Vagina (tissue), 2 donors: Measurements from ENCODE around the gene P2RY12. TPM values are rescaled to one million over a fixed set of nuclear protein-coding genes. Genes with fewer than 3 reads are reported as not detected.

ENCODE experiments used
- DNase-seq, 2 donors: peaks; one replicate each; pipeline ENCODE4 v3.0.0-alpha.2; 2017; ENCODE audit errors: extremely low spot score in 2 of 2
- H3K27ac ChIP-seq: fragments of 200-600 bp; sonication (generic); one replicate; pipeline ENCODE4 v1.5.1; 2019
- H3K27me3 ChIP-seq: fragments of 200-600 bp; sonication (generic); one replicate; pipeline ENCODE4 v1.5.1; 2019
- H3K36me3 ChIP-seq, 2 donors: fragments of 200-600 bp; sonication (generic); one replicate each; pipeline ENCODE4 v1.5.1; 2017 to 2019
- H3K4me1 ChIP-seq: fragments of 200-600 bp; sonication (generic); one replicate; pipeline ENCODE4 v1.5.1; 2019
- H3K4me3 ChIP-seq, 2 donors: fragments of 200-600 bp; sonication (generic); 1 replicate in 1 of 2; 2 replicates in 1 of 2; pipeline ENCODE4 v1.5.1; 2016 to 2019
- H3K9me3 ChIP-seq: fragments of 200-600 bp; sonication (generic); one replicate; pipeline ENCODE4 v1.5.1; 2019
- POLR2A ChIP-seq, 2 donors: fragments of 450-650 bp; IDR thresholded peaks; one replicate each; pipeline ENCODE4 v1.6.1; 2017; ENCODE audit warnings: antibody characterized with exemption in 2 of 2, mild to moderate bottlenecking in 2 of 2, moderate library complexity in 2 of 2
- POLR2AphosphoS5 ChIP-seq, 2 donors: sonication (generic); formaldehyde crosslinking; IDR thresholded peaks; one replicate each; pipeline ENCODE4 v1.9.0; 2017; ENCODE audit warnings: antibody characterized with exemption in 2 of 2, mild to moderate bottlenecking in 2 of 2, low read depth in 1 of 2; ENCODE audit not compliant: insufficient read depth in 1 of 2
- intact Hi-C: fragments of 100-400 bp; cut with DNase I; formaldehyde crosslinking; loops from one replicate; pipeline ENCODE4 v1.15.1; 2023
- total RNA-seq: library from RNA; depleted of rRNA; stranded (reverse); fragments of >200 nt; gene quantifications from one replicate; pipeline ENCODE4 v1.2.3, GENCODE V29; 2016
- TF ChIP-seq, protein P1 (sequence below), 3 experiments: fragments of 450-650 bp in 2 of 3; fragments of 200-600 bp in 1 of 3; sonication (generic) in 1 of 3; IDR thresholded peaks; one replicate each; pipeline ENCODE4 v1.5.1; 2017 to 2019; ENCODE audit warnings: antibody characterized with exemption in 3 of 3, mild to moderate bottlenecking in 2 of 3, moderate library complexity in 2 of 3

P2RY12 gene
- total RNA-seq, 1 donor from 2014 or later, result 1.2 TPM

- Histone ChIP-seq H3K4me1 (peaks cover 16% of the 10 kb centered on the region), H3K9me3 (no peaks in the 10 kb centered on the region), H3K27ac (no peak overlapping the region), H3K27me3 (no peaks in the 10 kb centered on the region), H3K4me3 (no peak overlapping the region), H3K36me3 (no peaks in the 10 kb centered on the region)
- DNase-seq, result no peak
- TF ChIP-seq POLR2A (IDR thresholded peaks at IDR 0.05), result no peak
- TF ChIP-seq POLR2AphosphoS5 (IDR thresholded peaks at IDR 0.05; ENCODE audit: insufficient read depth in 1 of 2, low read depth in 1 of 2), result no peak
- TF ChIP-seq, protein P1, sequence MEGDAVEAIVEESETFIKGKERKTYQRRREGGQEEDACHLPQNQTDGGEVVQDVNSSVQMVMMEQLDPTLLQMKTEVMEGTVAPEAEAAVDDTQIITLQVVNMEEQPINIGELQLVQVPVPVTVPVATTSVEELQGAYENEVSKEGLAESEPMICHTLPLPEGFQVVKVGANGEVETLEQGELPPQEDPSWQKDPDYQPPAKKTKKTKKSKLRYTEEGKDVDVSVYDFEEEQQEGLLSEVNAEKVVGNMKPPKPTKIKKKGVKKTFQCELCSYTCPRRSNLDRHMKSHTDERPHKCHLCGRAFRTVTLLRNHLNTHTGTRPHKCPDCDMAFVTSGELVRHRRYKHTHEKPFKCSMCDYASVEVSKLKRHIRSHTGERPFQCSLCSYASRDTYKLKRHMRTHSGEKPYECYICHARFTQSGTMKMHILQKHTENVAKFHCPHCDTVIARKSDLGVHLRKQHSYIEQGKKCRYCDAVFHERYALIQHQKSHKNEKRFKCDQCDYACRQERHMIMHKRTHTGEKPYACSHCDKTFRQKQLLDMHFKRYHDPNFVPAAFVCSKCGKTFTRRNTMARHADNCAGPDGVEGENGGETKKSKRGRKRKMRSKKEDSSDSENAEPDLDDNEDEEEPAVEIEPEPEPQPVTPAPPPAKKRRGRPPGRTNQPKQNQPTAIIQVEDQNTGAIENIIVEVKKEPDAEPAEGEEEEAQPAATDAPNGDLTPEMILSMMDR (IDR thresholded peaks at IDR 0.05), result no peak
- intact Hi-C loops, result no loop called here
Measured at GRCh38 chr3:151309566-151309965, 75.0 kb downstream of the P2RY12 start.

DNA sequence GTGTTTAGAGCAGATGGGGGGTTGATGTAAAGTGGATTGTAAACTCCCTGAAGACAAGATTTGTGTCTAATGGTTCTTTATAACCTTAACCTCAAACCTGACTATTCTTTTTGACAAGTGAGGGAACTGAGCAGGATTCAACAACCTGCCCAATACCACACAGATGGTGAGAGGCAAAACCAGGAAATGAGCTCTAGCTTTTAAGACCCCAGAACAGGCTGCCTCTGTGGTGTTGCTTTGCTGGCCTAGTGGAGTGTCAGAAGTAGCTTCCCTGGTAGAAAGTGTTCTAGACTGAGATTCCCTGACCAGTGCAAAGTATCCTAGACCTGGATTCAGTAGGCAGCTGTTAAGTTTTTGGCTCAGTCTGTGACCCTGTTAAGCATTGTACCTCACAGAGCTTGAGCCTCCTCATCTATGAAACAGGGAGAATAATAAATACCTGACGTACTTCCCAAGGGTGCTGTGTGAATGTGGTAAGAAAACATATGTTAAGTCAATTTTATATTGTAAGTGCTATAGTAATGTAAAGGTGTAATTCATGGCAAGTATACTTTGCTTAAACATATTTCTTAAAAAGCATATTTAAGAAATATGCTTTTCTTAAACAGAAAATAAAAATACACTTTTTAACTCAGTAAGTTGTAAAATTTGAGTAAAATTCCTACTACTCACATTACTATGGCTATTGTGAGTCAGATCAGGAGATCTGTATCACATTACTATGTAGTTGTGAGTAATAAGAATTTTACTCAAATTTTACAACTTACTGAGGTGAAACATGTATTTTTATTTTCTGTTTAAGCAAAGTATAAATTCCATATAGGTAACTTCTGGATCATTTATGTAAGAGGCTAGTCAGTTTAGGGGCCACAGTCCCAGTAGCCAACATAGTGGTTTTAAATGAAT, 76.7 kb downstream of the P2RY12 start:
- peaks cover 17% of the 10 kb centered on the region for H3K4me1 ChIP-seq
- TF ChIP-seq POLR2A (IDR thresholded peaks at IDR 0.05) (no peak), POLR2AphosphoS5 (IDR thresholded peaks at IDR 0.05; ENCODE audit: insufficient read depth in 1 of 2, low read depth in 1 of 2) (no peak)
- TF ChIP-seq, protein P1 (IDR thresholded peaks at IDR 0.05), result no peak
- DNase-seq, result no peak

GRCh38 chr3:151307131-151307530, 77.4 kb downstream of the P2RY12 start:
- no peaks in the 10 kb centered on the region for H3K27me3 ChIP-seq
- TF ChIP-seq, protein P1 (IDR thresholded peaks at IDR 0.05), result no peak
- TF ChIP-seq POLR2AphosphoS5 (IDR thresholded peaks at IDR 0.05; ENCODE audit: insufficient read depth in 1 of 2, low read depth in 1 of 2) (no peak), POLR2A (IDR thresholded peaks at IDR 0.05) (no peak)
- no peaks in the 10 kb centered on the region for H3K9me3 ChIP-seq
- intact Hi-C loops, result no loop called here
- no peaks in the 10 kb centered on the region for H3K36me3 ChIP-seq
- no peak overlapping the region for H3K27ac ChIP-seq
- no peak overlapping the region for H3K4me3 ChIP-seq
- peaks cover 17% of the 10 kb centered on the region for H3K4me1 ChIP-seq
- DNase-seq, result no peak

More for the DNA sequence above, 76.7 kb downstream of the P2RY12 start:
- no peaks in the 10 kb centered on the region for H3K27me3 ChIP-seq
- intact Hi-C loops, result no loop called here
- no peaks in the 10 kb centered on the region for H3K9me3 ChIP-seq
- H3K36me3 ChIP-seq, result no peaks in the 10 kb centered on the region
- H3K4me3 ChIP-seq, result no peak overlapping the region
- no peak overlapping the region for H3K27ac ChIP-seq

GRCh38 chr3:151306168-151306810, 78.3 kb downstream of the P2RY12 start:
- Histone ChIP-seq H3K9me3 (no peaks in the 10 kb centered on the region), H3K36me3 (no peaks in the 10 kb centered on the region), H3K27me3 (no peaks in the 10 kb centered on the region), H3K4me3 (no peak overlapping the region), H3K4me1 (peaks cover 17% of the 10 kb centered on the region), H3K27ac (peak overlapping the region; percentile 54)
- DNase-seq, result no peak
- intact Hi-C loops, result no loop called here
- TF ChIP-seq, protein P1 (IDR thresholded peaks at IDR 0.05), result no peak
- TF ChIP-seq POLR2AphosphoS5 (IDR thresholded peaks at IDR 0.05; ENCODE audit: insufficient read depth in 1 of 2, low read depth in 1 of 2), result no peak
- TF ChIP-seq POLR2A (IDR thresholded peaks at IDR 0.05), result no peak
